HEK293T (cell line): Measurements from ENCODE around the gene BCL10.

Experiments
- ARNT ChIP-seq: fragments of 450-650 bp; IDR thresholded peaks from 2 replicates; pipeline ENCODE4 v1.6.1; 2017; ENCODE audit warnings: mild to moderate bottlenecking
- ELF4 ChIP-seq: fragments of 450-650 bp; IDR thresholded peaks from 2 replicates; pipeline ENCODE4 v1.6.1; 2017; ENCODE audit warnings: antibody characterized with exemption
- FOXM1 ChIP-seq: fragments of 450-650 bp; IDR thresholded peaks from 2 replicates; pipeline ENCODE4 v1.6.1; 2017; ENCODE audit warnings: mild to moderate bottlenecking, borderline replicate concordance
- HDGF ChIP-seq: fragments of 450-650 bp; IDR thresholded peaks from 2 replicates; pipeline ENCODE4 v1.6.1; 2017; ENCODE audit warnings: antibody characterized with exemption, borderline replicate concordance
- L3MBTL2 ChIP-seq: fragments of 450-650 bp; conservative IDR thresholded peaks from 2 replicates; pipeline ENCODE4 v1.6.1; 2016; ENCODE audit warnings: mild to moderate bottlenecking
- SP1 ChIP-seq: fragments of 450-650 bp; IDR thresholded peaks from 2 replicates; pipeline ENCODE4 v1.6.1; 2017
- SUZ12 ChIP-seq: fragments of 450-650 bp; IDR thresholded peaks from 2 replicates; pipeline ENCODE4 v1.6.1; 2016; ENCODE audit warnings: mild to moderate bottlenecking
- TARDBP ChIP-seq: fragments of 450-650 bp; IDR thresholded peaks from 2 replicates; pipeline ENCODE4 v1.6.1; 2016

DNA sequence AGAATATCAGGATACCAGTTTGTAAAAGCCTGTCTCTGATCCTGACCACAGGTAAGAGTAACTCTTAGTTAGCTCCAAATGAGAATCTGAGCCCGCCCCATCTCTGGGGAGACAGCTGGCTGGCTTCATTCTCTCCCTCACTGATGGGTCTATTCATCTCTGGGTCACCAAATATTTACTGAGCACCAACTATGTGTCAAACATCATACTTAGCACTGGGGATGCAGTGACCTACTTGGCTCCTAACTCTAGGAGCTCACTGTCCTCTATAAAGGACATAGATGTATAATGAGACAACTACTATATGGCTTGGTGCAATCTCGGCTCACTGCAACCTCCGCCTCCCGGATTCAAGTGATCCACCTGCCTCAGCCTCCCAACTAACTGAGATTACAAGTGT, 29.8 kb upstream of the BCL10 start:
- no peak for TF ChIP-seq ELF4
- no peak for TF ChIP-seq ARNT
- TF ChIP-seq HDGF, result no peak
- no peak for TF ChIP-seq L3MBTL2
- TF ChIP-seq SP1, result no peak
- TF ChIP-seq TARDBP, result no peak
- no peak for TF ChIP-seq FOXM1
- TF ChIP-seq SUZ12, result no peak
